H9 (cell line): Measurements from ENCODE around the gene NFKBIZ. TPM values are rescaled to one million over a fixed set of nuclear protein-coding genes. Genes with fewer than 3 reads are reported as not detected.

Source experiments
- DNase-seq: peaks from one replicate; pipeline ENCODE4 v3.0.0-alpha.2; 2017
- H2AFZ ChIP-seq: one replicate; pipeline ENCODE4 v1.6.1; 2013; ENCODE audit warnings: mild to moderate bottlenecking, low read length, control low read depth, moderate library complexity
- H2AK5ac ChIP-seq: 2 replicates; pipeline ENCODE4 v1.6.1; 2013; ENCODE audit warnings: low read length, control low read depth, mixed read lengths; ENCODE audit not compliant: insufficient read length
- H2BK120ac ChIP-seq: one replicate; pipeline ENCODE4 v1.6.1; 2013; ENCODE audit warnings: low read depth, mild to moderate bottlenecking, low read length, control low read depth, inconsistent platforms; ENCODE audit not compliant: poor library complexity, severe bottlenecking
- H2BK12ac ChIP-seq: 2 replicates; pipeline ENCODE4 v1.6.1; 2013; ENCODE audit warnings: low read length, control low read depth, mixed read lengths, low read depth; ENCODE audit not compliant: insufficient read length
- H2BK15ac ChIP-seq: 2 replicates; pipeline ENCODE4 v1.6.1; 2013; ENCODE audit warnings: low read depth, low read length, control low read depth
- H2BK20ac ChIP-seq: one replicate; pipeline ENCODE4 v1.6.1; 2013; ENCODE audit warnings: low read depth, mild to moderate bottlenecking, low read length, control low read depth, inconsistent platforms; ENCODE audit not compliant: poor library complexity, severe bottlenecking
- H2BK5ac ChIP-seq: 2 replicates; pipeline ENCODE4 v1.6.1; 2013; ENCODE audit warnings: low read length, control low read depth, mixed read lengths; ENCODE audit not compliant: insufficient read length
- H3K14ac ChIP-seq: 2 replicates; pipeline ENCODE4 v1.6.1; 2013; ENCODE audit warnings: low read length, control low read depth; ENCODE audit not compliant: insufficient read depth
- H3K18ac ChIP-seq: 2 replicates; pipeline ENCODE4 v1.6.1; 2013; ENCODE audit warnings: low read depth, mild to moderate bottlenecking, mixed read lengths, low read length, control low read depth; ENCODE audit not compliant: insufficient read length
- H3K23ac ChIP-seq: 2 replicates; pipeline ENCODE4 v1.6.1; 2013; ENCODE audit warnings: low read length, control low read depth, mixed read lengths, low read depth; ENCODE audit not compliant: insufficient read length
- H3K23me2 ChIP-seq: 2 replicates; pipeline ENCODE4 v1.6.1; 2013; ENCODE audit warnings: low read depth, mild to moderate bottlenecking, mixed read lengths, low read length, control low read depth; ENCODE audit not compliant: insufficient read length, poor library complexity, severe bottlenecking
- H3K27ac ChIP-seq: 2 replicates; pipeline ENCODE4 v1.5.1; 2013; ENCODE audit warnings: low read length, control low read depth, mixed read lengths, low read depth; ENCODE audit not compliant: insufficient read length
- H3K27me3 ChIP-seq: 2 replicates; pipeline ENCODE4 v1.6.1; 2013; ENCODE audit warnings: low read length, control low read depth, inconsistent platforms; ENCODE audit not compliant: insufficient read depth
- H3K4ac ChIP-seq: 2 replicates; pipeline ENCODE4 v1.6.1; 2013; ENCODE audit warnings: low read depth, mild to moderate bottlenecking, control low read depth, inconsistent platforms, low read length, moderate library complexity
- H3K4me1 ChIP-seq: 2 replicates; pipeline ENCODE4 v1.6.1; 2013; ENCODE audit warnings: low read length, control low read depth, inconsistent platforms; ENCODE audit not compliant: insufficient read depth
- H3K4me2 ChIP-seq: 2 replicates; pipeline ENCODE4 v1.6.1; 2013; ENCODE audit warnings: low read length, control low read depth, mixed read lengths; ENCODE audit not compliant: insufficient read length, insufficient read depth
- H3K56ac ChIP-seq: 2 replicates; pipeline ENCODE4 v1.6.1; 2013; ENCODE audit warnings: low read depth, mild to moderate bottlenecking, mixed read lengths, low read length, control low read depth; ENCODE audit not compliant: insufficient read length
- H3K79me1 ChIP-seq: 2 replicates; pipeline ENCODE4 v1.6.1; 2013; ENCODE audit warnings: low read depth, mild to moderate bottlenecking, moderate library complexity, low read length, control low read depth, inconsistent platforms; ENCODE audit not compliant: insufficient read depth, poor library complexity, severe bottlenecking
- H3K79me2 ChIP-seq: 2 replicates; pipeline ENCODE4 v1.6.1; 2013; ENCODE audit warnings: low read length, control low read depth, inconsistent platforms; ENCODE audit not compliant: insufficient read depth
- H3K9ac ChIP-seq: 2 replicates; pipeline ENCODE4 v1.6.1; 2013; ENCODE audit warnings: low read length, control low read depth, mixed read lengths; ENCODE audit not compliant: insufficient read length; ENCODE audit errors: extremely low read depth
- H3K9me3 ChIP-seq: one replicate; pipeline ENCODE4 v1.6.1; 2013; ENCODE audit warnings: low read depth, low read length, inconsistent platforms; ENCODE audit not compliant: control insufficient read depth
- H3T11ph ChIP-seq: one replicate; pipeline ENCODE4 v1.6.1; 2013; ENCODE audit warnings: mild to moderate bottlenecking, low read length, control low read depth, inconsistent platforms
- H4K20me1 ChIP-seq: one replicate; pipeline ENCODE4 v1.6.1; 2013; ENCODE audit not compliant: control insufficient read depth, insufficient read length, insufficient read depth
- H4K5ac ChIP-seq: 2 replicates; pipeline ENCODE4 v1.6.1; 2013; ENCODE audit warnings: low read depth, mild to moderate bottlenecking, mixed read lengths, low read length, control low read depth; ENCODE audit not compliant: insufficient read length
- H4K8ac ChIP-seq: replicated peaks from 2 replicates; pipeline ENCODE4 v1.6.1; 2013; ENCODE audit warnings: low read length, control low read depth, mixed read lengths, low read depth; ENCODE audit not compliant: insufficient read length
- H4K91ac ChIP-seq: 2 replicates; pipeline ENCODE4 v1.6.1; 2013; ENCODE audit warnings: low read depth, mild to moderate bottlenecking, moderate library complexity, mixed read lengths, low read length, control low read depth; ENCODE audit not compliant: insufficient read length
- H3K27ac Mint-ChIP-seq, 3 experiments: 2 replicates in 2 of 3; 3 replicates in 1 of 3; pipeline ENCODE4 v1.8.0; 2020 to 2021; ENCODE audit warnings: mixed read lengths in 3 of 3, mild to moderate bottlenecking in 1 of 3, moderate library complexity in 1 of 3
- H3K27me3 Mint-ChIP-seq: 2 replicates; pipeline ENCODE4 v1.8.0; 2021; ENCODE audit warnings: low read depth, mild to moderate bottlenecking, moderate library complexity, mixed read lengths
- H3K36me3 Mint-ChIP-seq, 3 experiments: 2 replicates in 2 of 3; 3 replicates in 1 of 3; pipeline ENCODE4 v1.8.0; 2020 to 2021; ENCODE audit warnings: low read depth in 3 of 3, mixed read lengths in 3 of 3; ENCODE audit not compliant: insufficient read depth in 1 of 3
- H3K4me1 Mint-ChIP-seq, 2 experiments: 2 replicates each; pipeline ENCODE4 v1.8.0; 2020; ENCODE audit warnings: mixed read lengths in 2 of 2
- H3K4me3 Mint-ChIP-seq, 2 experiments: 2 replicates in 1 of 2; 3 replicates in 1 of 2; pipeline ENCODE4 v1.8.0; 2020 to 2021; ENCODE audit warnings: mild to moderate bottlenecking in 2 of 2, mixed read lengths in 2 of 2, moderate library complexity in 1 of 2
- H3K9me3 Mint-ChIP-seq, 2 experiments: 2 replicates in 1 of 2; 3 replicates in 1 of 2; pipeline ENCODE4 v1.8.0; 2020; ENCODE audit warnings: mild to moderate bottlenecking in 2 of 2, mixed read lengths in 2 of 2, moderate library complexity in 1 of 2
- WGBS: extraction: QIAGEN DNeasy Blood & Tissue Kit; methylation state at CpG from one replicate; pipeline ENCODE4 v1.1.7; 2013; ENCODE audit warnings: missing lambda C conversion rate, low lambda C conversion rate, mixed read lengths; ENCODE audit not compliant: insufficient read length; ENCODE audit errors: extremely low coverage; 5-methylcytosine and 5-hydroxymethylcytosine counted together
- total RNA-seq: library from RNA; stranded (reverse); gene quantifications from 2 replicates; pipeline ENCODE4 v1.2.1, GENCODE V29; 2021
- TF ChIP-seq, protein P1 (sequence below): fragments of 200-600 bp; sonication (generic); conservative IDR thresholded peaks from 3 replicates; pipeline ENCODE4 v1.8.0; 2021; ENCODE audit warnings: antibody characterized with exemption, mild to moderate bottlenecking

Gene NFKBIZ
- total RNA-seq, 1 experiment from 2014 or later, result 11.1 TPM

DNA sequence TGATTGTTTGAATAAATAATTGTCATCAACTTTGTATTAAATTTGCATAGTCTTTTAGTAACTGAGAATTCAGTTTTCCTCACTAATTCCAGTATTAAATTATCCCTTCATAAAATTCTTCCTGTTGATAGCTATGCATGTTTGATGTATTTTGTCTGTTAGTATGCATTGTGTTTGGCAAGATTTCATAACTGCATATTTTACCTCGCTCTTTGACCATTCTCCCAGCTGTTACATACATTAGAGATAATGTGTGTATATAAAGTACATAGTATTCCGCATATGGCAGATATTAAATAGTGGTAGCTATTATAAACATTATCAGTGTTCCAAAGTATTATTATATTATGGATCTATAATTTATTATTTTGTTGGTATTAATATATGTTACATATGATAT is 10.6 kb upstream of the NFKBIZ start:
- Histone ChIP-seq H4K8ac (no peak overlapping the region), H3K79me1 (no peaks in the 10 kb centered on the region), H2BK15ac (no peak overlapping the region), H2AK5ac (no peak overlapping the region), H3K23ac (no peak overlapping the region), H3K18ac (no peak overlapping the region), H3K4me1 (peaks cover 5% of the 10 kb centered on the region), H3K23me2 (no peaks in the 10 kb centered on the region), H3T11ph (no peak overlapping the region), H3K56ac (no peak overlapping the region), H2AFZ (no peak overlapping the region), H3K9ac (no peak overlapping the region), H4K20me1 (no peaks in the 10 kb centered on the region), H3K4ac (no peak overlapping the region), H3K27me3 (no peaks in the 10 kb centered on the region), H3K14ac (no peak overlapping the region), H4K5ac (no peak overlapping the region), H3K79me2 (no peaks in the 10 kb centered on the region), H3K9me3 (no peaks in the 10 kb centered on the region), H2BK120ac (no peak overlapping the region), H4K91ac (no peak overlapping the region), H2BK12ac (no peak overlapping the region), H3K27ac (no peak overlapping the region), H2BK5ac (no peak overlapping the region), H2BK20ac (no peak overlapping the region), H3K4me2 (no peak overlapping the region)
- H3K9me3 Mint-ChIP-seq, result no peaks in the 10 kb centered on the region
- H3K27me3 Mint-ChIP-seq, result no peaks in the 10 kb centered on the region
- peaks cover 38 to 42% of the 10 kb centered on the region in 2 experiments for H3K4me1 Mint-ChIP-seq
- no peak overlapping the region for H3K4me3 Mint-ChIP-seq
- TF ChIP-seq, protein P1, sequence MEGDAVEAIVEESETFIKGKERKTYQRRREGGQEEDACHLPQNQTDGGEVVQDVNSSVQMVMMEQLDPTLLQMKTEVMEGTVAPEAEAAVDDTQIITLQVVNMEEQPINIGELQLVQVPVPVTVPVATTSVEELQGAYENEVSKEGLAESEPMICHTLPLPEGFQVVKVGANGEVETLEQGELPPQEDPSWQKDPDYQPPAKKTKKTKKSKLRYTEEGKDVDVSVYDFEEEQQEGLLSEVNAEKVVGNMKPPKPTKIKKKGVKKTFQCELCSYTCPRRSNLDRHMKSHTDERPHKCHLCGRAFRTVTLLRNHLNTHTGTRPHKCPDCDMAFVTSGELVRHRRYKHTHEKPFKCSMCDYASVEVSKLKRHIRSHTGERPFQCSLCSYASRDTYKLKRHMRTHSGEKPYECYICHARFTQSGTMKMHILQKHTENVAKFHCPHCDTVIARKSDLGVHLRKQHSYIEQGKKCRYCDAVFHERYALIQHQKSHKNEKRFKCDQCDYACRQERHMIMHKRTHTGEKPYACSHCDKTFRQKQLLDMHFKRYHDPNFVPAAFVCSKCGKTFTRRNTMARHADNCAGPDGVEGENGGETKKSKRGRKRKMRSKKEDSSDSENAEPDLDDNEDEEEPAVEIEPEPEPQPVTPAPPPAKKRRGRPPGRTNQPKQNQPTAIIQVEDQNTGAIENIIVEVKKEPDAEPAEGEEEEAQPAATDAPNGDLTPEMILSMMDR, result no peak
- DNase-seq, result no peak
- no CpG with 5 or more reads among the region's 2 CpGs for WGBS
- peaks cover 0 to 2% (median 0%) of the 10 kb centered on the region in 3 experiments; a peak in 1 of 7 replicates for H3K36me3 Mint-ChIP-seq
- H3K27ac Mint-ChIP-seq, result no peak overlapping the region
